Measurements from ENCODE around the gene BBC3.
A peak's percentile ranks its signal among the peaks of the same experiment; 100 is the strongest.

The BBC3 gene

GRCh38 chr19:47231215-47232054 is 436 bp upstream of the BBC3 start:
- peak; percentile 86 to 87 for DNase-seq (ENCODE audit: low read depth in 2 of 2)

- DNase-seq (ENCODE audit: low read depth in 2 of 2) = peak in 1 of 2 donors; percentile 62
These were observed 712 bp downstream of the BBC3 start for GRCh38 chr19:47230054-47230920.

- no peak for DNase-seq (ENCODE audit: low read depth in 2 of 2)
These were observed 1.3 kb downstream of the BBC3 start for GRCh38 chr19:47229676-47230053.

GRCh38 chr19:47228937-47229675 is 1.9 kb downstream of the BBC3 start:
- DNase-seq (ENCODE audit: low read depth in 2 of 2) = no peak

- no peak for DNase-seq (ENCODE audit: low read depth in 2 of 2)
These were observed 2.6 kb downstream of the BBC3 start for GRCh38 chr19:47228168-47228936.

- DNase-seq (ENCODE audit: low read depth in 2 of 2) = no peak
These were observed 3.4 kb downstream of the BBC3 start for GRCh38 chr19:47227352-47228167.

GRCh38 chr19:47226426-47227351 is 4.3 kb downstream of the BBC3 start:
- no peak for DNase-seq (ENCODE audit: low read depth in 2 of 2)

- DNase-seq (ENCODE audit: low read depth in 2 of 2) = peak; percentile 70 to 75
These were observed 5.1 kb downstream of the BBC3 start for GRCh38 chr19:47225746-47226425.

- DNase-seq (ENCODE audit: low read depth in 2 of 2) = no peak
These were observed 9.1 kb downstream of the BBC3 start for GRCh38 chr19:47221890-47222289.

- no peak for DNase-seq (ENCODE audit: low read depth in 2 of 2)
These were observed 9.7 kb downstream of the BBC3 start for GRCh38 chr19:47221080-47221841.

- no peak for DNase-seq (ENCODE audit: low read depth in 2 of 2)
These were observed 15.4 kb downstream of the BBC3 start for GRCh38 chr19:47215581-47215980.

- DNase-seq (ENCODE audit: low read depth in 2 of 2) = peak; percentile 65 to 66
These were observed 20.2 kb downstream of the BBC3 start for GRCh38 chr19:47210689-47211316.

- no peak for DNase-seq (ENCODE audit: low read depth in 2 of 2)
These were observed 20.9 kb downstream of the BBC3 start for GRCh38 chr19:47210180-47210490.

- no peak for DNase-seq (ENCODE audit: low read depth in 2 of 2)
These were observed 21.4 kb downstream of the BBC3 start for GRCh38 chr19:47209319-47210179.

GRCh38 chr19:47203254-47203653 is 27.7 kb downstream of the BBC3 start:
- no peak for DNase-seq (ENCODE audit: low read depth in 2 of 2)

GRCh38 chr19:47200530-47200929 is 30.5 kb downstream of the BBC3 start:
- DNase-seq (ENCODE audit: low read depth in 2 of 2) = no peak

GRCh38 chr19:47197141-47197540 is 33.9 kb downstream of the BBC3 start:
- no peak for DNase-seq (ENCODE audit: low read depth in 2 of 2)

Measured in activated CD8-positive, alpha-beta memory T cell treated with anti-CD3 and anti-CD28 coated beads for 4 hours (primary cell).